ENCODE measurements around the gene HLA-DMA.
A peak's percentile ranks its signal among the peaks of the same experiment; 100 is the strongest.
"Not testable (repeated sequence)": the region's sequence is repeated elsewhere in the genome, so short reads cannot be mapped to it uniquely, and the experiment has no call there.

HLA-DMA gene

GRCh38 chr6:32950010-32950409 is 2.9 kb downstream of the HLA-DMA start:
- no peaks in the 10 kb centered on the region for H3K9me3 Mint-ChIP-seq (ENCODE audit: low read depth)
- H3K27ac Mint-ChIP-seq, result no peak overlapping the region
- H3K36me3 Mint-ChIP-seq, result no peaks in the 10 kb centered on the region
- peaks cover 56% of the 10 kb centered on the region for H3K4me1 Mint-ChIP-seq (ENCODE audit: low read depth)
- H3K27me3 Mint-ChIP-seq, result no peaks in the 10 kb centered on the region
- H3K4me3 Mint-ChIP-seq, result peak overlapping the region; percentile 20

DNA sequence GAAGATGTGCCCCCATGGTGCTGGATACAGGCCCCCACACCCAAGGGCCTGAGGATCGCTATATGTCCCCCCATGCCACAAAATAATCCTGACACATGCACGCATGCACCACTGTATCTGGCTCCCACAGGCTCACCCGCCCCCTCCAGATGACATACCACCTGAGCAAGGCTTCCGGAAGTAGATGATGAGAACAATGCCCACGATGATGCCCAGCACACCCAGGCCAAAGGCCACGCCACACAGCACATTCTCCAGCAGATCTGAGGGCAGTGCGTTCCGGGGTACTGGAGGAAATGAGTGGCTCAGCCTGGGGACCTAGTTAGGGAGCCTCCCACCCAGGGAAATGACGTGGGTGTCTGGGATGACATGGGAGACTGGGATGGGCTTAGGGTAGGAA is 3.8 kb downstream of the HLA-DMA start:
- Mint-ChIP-seq H3K27me3 (no peaks in the 10 kb centered on the region), H3K4me3 (no peak overlapping the region), H3K4me1 (ENCODE audit: low read depth) (peaks cover 56% of the 10 kb centered on the region), H3K9me3 (ENCODE audit: low read depth) (no peaks in the 10 kb centered on the region), H3K36me3 (no peaks in the 10 kb centered on the region), H3K27ac (no peak overlapping the region)

DNA sequence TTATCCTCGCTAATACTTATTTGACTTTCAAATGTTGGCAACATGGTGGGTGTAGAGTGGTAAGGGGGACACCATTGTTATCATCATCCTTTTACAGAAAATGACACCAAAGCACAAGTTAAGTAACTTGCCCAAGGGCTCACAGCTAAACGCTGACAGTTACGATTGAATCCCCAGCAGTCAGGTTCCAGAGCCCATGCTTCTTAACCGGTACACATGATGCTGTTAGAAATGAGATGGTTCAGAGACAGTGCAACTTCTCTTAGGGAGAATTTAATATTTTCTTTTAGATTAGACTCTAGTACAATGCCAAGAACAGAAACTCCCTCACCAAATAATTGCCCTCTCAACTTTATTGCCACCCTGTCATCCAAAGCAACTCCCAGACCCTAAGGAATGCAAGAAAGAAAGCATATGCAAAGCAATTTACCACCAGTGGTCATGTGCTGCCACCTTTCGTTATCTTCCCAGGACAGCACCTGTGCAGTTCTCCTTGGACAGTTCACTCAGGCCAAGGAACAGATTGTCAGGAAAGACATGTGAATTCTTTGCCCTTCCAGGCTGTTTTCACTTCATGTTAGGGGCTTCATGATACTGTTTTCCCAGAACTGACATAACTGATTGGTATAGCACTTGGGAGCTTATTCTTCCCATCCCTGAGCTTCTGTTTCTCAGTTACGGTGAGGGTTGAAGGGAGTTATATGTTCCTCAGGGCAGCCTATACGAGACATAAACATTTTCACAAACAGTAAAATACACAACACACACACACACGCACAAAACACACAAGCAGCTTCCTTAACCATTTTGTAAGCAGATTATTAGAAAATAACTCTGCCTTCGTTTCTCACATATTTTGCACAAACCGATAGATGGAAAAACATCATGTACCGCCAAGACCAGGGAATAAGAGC is 5.1 kb downstream of the HLA-DMA start:
- Mint-ChIP-seq H3K27me3 (no peaks in the 10 kb centered on the region), H3K4me3 (no peak overlapping the region), H3K9me3 (ENCODE audit: low read depth) (no peaks in the 10 kb centered on the region), H3K27ac (no peak overlapping the region), H3K36me3 (no peaks in the 10 kb centered on the region), H3K4me1 (ENCODE audit: low read depth) (peaks cover 55% of the 10 kb centered on the region)

- no peaks in the 10 kb centered on the region for H3K9me3 Mint-ChIP-seq (ENCODE audit: low read depth)
- no peaks in the 10 kb centered on the region for H3K36me3 Mint-ChIP-seq
- no peak overlapping the region for H3K27ac Mint-ChIP-seq
- peaks cover 56% of the 10 kb centered on the region for H3K4me1 Mint-ChIP-seq (ENCODE audit: low read depth)
- H3K4me3 Mint-ChIP-seq, result no peak overlapping the region
- H3K27me3 Mint-ChIP-seq, result no peaks in the 10 kb centered on the region
Measured at GRCh38 chr6:32946893-32947292, 6.0 kb downstream of the HLA-DMA start.

DNA sequence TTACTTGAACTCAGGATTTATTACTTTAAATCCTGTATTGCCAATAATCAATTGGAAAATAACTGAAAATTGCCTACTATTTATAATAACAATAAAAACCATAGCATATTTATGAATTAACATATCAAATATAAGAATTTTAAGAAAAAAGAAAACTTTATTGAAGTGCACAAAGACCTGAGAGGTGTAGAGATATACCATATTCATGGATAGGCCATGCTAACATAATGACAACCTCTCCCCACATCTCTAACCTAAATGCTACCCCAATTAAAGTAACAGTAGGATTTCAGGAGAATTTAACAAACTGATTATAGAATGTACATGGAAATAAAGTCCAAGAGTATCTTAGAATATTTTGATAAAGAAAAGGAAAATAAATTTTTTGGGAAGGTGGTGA is 6.9 kb downstream of the HLA-DMA start:
- Mint-ChIP-seq H3K9me3 (ENCODE audit: low read depth) (no peaks in the 10 kb centered on the region), H3K27ac (peak overlapping the region; percentile 91), H3K4me1 (ENCODE audit: low read depth) (peaks cover 66% of the 10 kb centered on the region), H3K4me3 (peak overlapping the region; percentile 33), H3K27me3 (no peaks in the 10 kb centered on the region), H3K36me3 (no peaks in the 10 kb centered on the region)

DNA sequence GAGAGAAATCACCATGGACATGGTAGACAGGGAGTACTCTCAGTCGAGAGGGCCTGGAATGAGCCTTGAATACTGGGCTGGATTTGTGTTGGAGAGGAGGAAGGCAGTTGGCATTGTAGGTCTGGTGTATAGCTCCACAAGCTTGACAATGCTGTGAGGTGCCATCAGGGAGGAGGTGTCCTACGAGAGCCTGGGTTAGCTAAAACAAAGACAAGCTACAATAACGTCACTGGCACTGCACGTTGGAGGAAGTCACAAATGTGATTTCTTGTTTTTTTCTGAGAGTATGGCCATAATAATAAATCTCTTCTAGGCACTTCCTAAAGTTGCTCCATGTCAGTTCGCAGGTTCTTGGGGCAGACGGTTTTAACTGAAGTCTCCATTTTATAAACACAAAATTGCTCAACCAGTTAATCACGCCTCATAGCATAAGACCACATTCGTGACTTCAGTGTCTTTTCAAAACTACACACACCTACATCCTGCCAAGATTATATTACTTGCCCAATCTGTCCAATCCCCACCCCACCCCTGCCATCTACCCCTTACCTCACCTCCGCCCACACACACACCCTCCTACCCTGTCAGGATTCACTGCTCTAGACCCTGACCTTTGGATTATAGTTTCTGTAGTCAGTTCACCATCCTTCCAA is 7.7 kb downstream of the HLA-DMA start:
- Mint-ChIP-seq H3K36me3 (no peaks in the 10 kb centered on the region), H3K27me3 (no peaks in the 10 kb centered on the region), H3K27ac (peak overlapping the region; percentile 91), H3K4me3 (peak overlapping the region; percentile 86), H3K9me3 (ENCODE audit: low read depth) (no peaks in the 10 kb centered on the region), H3K4me1 (ENCODE audit: low read depth) (peaks cover 71% of the 10 kb centered on the region)

DNA sequence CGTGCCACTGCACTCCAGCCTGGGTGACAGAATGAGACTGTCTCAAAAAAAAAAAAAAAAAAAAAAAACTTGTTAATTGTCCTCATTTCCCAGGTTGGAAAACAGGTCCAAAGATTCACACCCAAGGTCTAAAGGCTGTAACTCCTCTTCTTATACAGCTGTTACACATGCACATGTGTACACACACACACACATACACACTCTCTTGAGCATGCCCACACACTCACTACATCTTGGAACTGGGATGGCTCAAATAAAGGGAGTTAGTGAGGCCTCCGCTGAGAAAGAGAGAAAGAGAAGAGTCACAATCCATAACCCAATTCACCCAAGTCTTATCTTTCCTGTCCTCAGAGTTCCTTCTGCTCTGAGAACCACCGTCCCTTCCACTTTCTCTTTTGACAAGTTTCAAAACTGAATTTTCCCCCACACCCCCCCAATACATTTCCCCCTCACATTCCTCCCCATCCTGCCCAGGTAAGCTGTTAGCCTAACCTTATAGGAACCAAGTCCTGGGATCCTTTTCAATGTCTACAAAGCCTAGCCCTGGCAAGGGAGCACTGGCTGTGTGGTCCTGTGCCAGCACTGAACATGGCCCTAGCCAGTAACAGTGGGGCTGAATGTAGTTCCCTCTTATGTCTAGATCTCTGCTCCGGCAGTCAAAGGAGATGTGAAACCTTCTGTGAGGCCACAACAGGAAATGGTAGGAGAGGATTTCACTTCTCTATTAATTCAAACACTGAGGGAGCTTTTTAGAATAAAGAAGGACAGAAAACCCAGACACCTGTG is 8.8 kb downstream of the HLA-DMA start:
- Mint-ChIP-seq H3K4me1 (ENCODE audit: low read depth) (peaks cover 70% of the 10 kb centered on the region), H3K4me3 (peak overlapping the region; percentile 86)

GRCh38 chr6:32942555-32943123 is 10.3 kb downstream of the HLA-DMA start:
- Mint-ChIP-seq H3K4me3 (peak overlapping the region; percentile 32), H3K4me1 (ENCODE audit: low read depth) (peaks cover 70% of the 10 kb centered on the region), H3K27ac (peak overlapping the region; percentile 64)
- H3K27me3 Mint-ChIP-seq; H3K9me3 Mint-ChIP-seq (ENCODE audit: low read depth); H3K36me3 Mint-ChIP-seq: not testable (repeated sequence)

More for the DNA sequence above, 8.8 kb downstream of the HLA-DMA start:
- Mint-ChIP-seq H3K36me3 (no peaks in the 10 kb centered on the region), H3K27ac (peak overlapping the region; percentile 91), H3K9me3 (ENCODE audit: low read depth) (no peaks in the 10 kb centered on the region), H3K27me3 (no peaks in the 10 kb centered on the region)

DNA sequence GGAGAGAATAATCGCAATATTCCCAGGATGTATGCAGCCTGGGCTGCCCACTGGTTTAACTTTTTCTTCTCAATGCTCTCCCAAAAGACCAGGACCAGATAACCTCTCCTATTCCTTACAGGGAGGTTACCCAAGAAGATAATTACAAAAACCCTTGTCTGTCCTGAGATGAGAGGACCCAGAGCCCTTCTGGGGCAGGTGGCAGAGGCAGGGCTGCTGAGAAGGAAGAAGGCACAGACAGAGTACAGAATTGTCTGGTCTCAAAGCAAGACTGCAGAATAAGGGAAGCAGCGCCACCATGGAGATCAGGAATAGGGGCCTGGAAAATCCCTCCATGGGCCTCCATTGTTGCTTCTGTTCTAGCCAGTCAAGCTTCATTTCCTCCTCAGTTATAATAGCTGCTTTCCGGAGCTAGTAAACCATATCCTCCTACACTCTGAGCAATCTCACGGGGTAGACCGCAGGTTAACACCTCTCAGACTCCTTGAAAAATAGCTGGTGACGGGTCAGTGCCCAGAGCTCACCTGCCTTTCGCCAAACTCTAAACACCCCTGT is 11.6 kb downstream of the HLA-DMA start:
- Mint-ChIP-seq H3K9me3 (ENCODE audit: low read depth) (no peaks in the 10 kb centered on the region), H3K36me3 (peaks cover 5% of the 10 kb centered on the region), H3K27ac (peak overlapping the region; percentile 91), H3K4me1 (ENCODE audit: low read depth) (peaks cover 64% of the 10 kb centered on the region), H3K4me3 (peak overlapping the region; percentile 92), H3K27me3 (no peaks in the 10 kb centered on the region)

DNA sequence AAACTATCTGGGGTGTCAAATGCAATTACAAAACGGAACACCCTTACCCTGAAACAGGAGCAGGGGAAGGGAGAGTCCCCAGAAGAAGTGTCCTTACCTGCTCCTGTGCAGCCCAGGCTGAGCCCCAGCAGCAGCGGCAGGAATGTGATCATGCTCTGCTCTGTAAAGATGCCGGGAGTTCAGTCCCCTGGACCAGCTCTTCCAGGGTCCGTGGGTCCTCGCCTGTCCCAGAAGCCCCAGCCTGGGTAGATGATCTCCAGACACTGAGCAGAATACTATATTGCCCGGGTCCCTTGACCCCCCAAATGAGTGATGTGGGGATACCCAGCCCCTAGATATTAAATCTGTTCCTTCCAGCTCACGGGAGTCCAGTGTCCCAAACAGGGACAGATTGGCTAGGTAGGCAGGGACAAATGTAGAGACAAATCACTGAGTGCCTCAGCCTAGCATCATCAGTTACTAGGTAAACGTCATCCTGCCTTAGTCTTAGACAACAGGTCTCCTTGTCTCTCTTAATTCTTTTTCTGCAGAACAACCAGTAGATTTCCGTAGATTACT is 12.2 kb downstream of the HLA-DMA start, which contains the start of gene HLA-DMB:
Gene HLA-DMB (minus strand): TSS at position 373 of the 558 bp plus-strand sequence. CDS start 221 bp downstream, at position 152.
- Mint-ChIP-seq H3K27ac (peak within 1 kb of the TSS; percentile 91), H3K9me3 (ENCODE audit: low read depth) (no peaks in the 10 kb centered on the region)

GRCh38 chr6:32938494-32938893 is 14.4 kb downstream of the HLA-DMA start:
- Mint-ChIP-seq H3K9me3 (ENCODE audit: low read depth) (no peaks in the 10 kb centered on the region), H3K27me3 (no peaks in the 10 kb centered on the region), H3K36me3 (peaks cover 8% of the 10 kb centered on the region), H3K27ac (no peak overlapping the region), H3K4me1 (ENCODE audit: low read depth) (peaks cover 42% of the 10 kb centered on the region), H3K4me3 (no peak overlapping the region)

More for the DNA sequence above, 12.2 kb downstream of the HLA-DMA start, which contains the start of gene HLA-DMB:
- H3K4me3 Mint-ChIP-seq, result peak within 1 kb of the TSS; percentile 92
- H3K36me3 Mint-ChIP-seq, result peaks cover 8% of the 10 kb centered on the region
- peaks cover 63% of the 10 kb centered on the region for H3K4me1 Mint-ChIP-seq (ENCODE audit: low read depth)
- H3K27me3 Mint-ChIP-seq, result no peaks in the 10 kb centered on the region

GRCh38 chr6:32937230-32937633 is 15.7 kb downstream of the HLA-DMA start:
- H3K36me3 Mint-ChIP-seq, result peaks cover 8% of the 10 kb centered on the region

GRCh38 chr6:32936239-32937152 is 16.4 kb downstream of the HLA-DMA start:
- Mint-ChIP-seq H3K4me1 (ENCODE audit: low read depth) (peaks cover 22% of the 10 kb centered on the region), H3K27ac (no peak overlapping the region), H3K4me3 (no peak overlapping the region), H3K27me3 (no peaks in the 10 kb centered on the region), H3K36me3 (peaks cover 8% of the 10 kb centered on the region), H3K9me3 (ENCODE audit: low read depth) (no peaks in the 10 kb centered on the region)

More at GRCh38 chr6:32937230-32937633, 15.7 kb downstream of the HLA-DMA start:
- Mint-ChIP-seq H3K9me3 (ENCODE audit: low read depth) (no peaks in the 10 kb centered on the region), H3K4me1 (ENCODE audit: low read depth) (peaks cover 29% of the 10 kb centered on the region), H3K27me3 (no peaks in the 10 kb centered on the region), H3K4me3 (no peak overlapping the region), H3K27ac (no peak overlapping the region)

All from activated naive CD8-positive, alpha-beta T cell (primary cell).